HepG2 (cell line): ENCODE measurements around the gene TTYH1. TPM values are rescaled to one million over a fixed set of nuclear protein-coding genes. Genes with fewer than 3 reads are reported as not detected.

Experiments
- BCL3 ChIP-seq: sonication (generic); formaldehyde crosslinking; IDR thresholded peaks from 2 replicates; pipeline ENCODE4 v1.5.1; 2020; ENCODE audit warnings: mild to moderate bottlenecking, missing genetic modification reagents, moderate library complexity
- HOMEZ ChIP-seq: IDR thresholded peaks from 2 replicates; pipeline ENCODE4 v1.6.1; 2016; ENCODE audit warnings: low read depth
- KAT2B ChIP-seq: fragments of 150-350 bp; IDR thresholded peaks from 2 replicates; pipeline ENCODE4 v1.6.1; 2014; ENCODE audit warnings: low read depth, low read length, borderline replicate concordance
- MLX ChIP-seq: IDR thresholded peaks from 2 replicates; pipeline ENCODE4 v1.6.1; 2016
- NFE2L2 ChIP-seq: fragments of 150-350 bp; IDR thresholded peaks from 2 replicates; pipeline ENCODE4 v1.6.1; 2014; ENCODE audit warnings: low read length
- NFIC ChIP-seq: IDR thresholded peaks from 2 replicates; pipeline ENCODE4 v1.6.1; 2012; ENCODE audit warnings: mild to moderate bottlenecking, low read length, inconsistent platforms
- RBFOX2 ChIP-seq: fragments of 200-400 bp; formaldehyde crosslinking; IDR thresholded peaks from 2 replicates; pipeline ENCODE4 v1.6.1; 2017; ENCODE audit warnings: low read depth, mild to moderate bottlenecking, low read length
- RNF2 ChIP-seq: fragments of 450-650 bp; conservative IDR thresholded peaks from 2 replicates; pipeline ENCODE4 v1.6.1; 2016; ENCODE audit warnings: low read depth
- SALL2 ChIP-seq: sonication (generic); formaldehyde crosslinking; IDR thresholded peaks from 2 replicates; pipeline ENCODE4 v1.8.1; 2023; ENCODE audit warnings: mild to moderate bottlenecking, missing genetic modification reagents, inconsistent platforms
- SIN3B ChIP-seq: fragments of 150-350 bp; IDR thresholded peaks from 2 replicates; pipeline ENCODE4 v1.6.1; 2014; ENCODE audit warnings: low read length
- SOX13 ChIP-seq, 3 experiments: fragments of 450-650 bp in 1 of 3; sonication (generic) in 1 of 3; formaldehyde crosslinking in 1 of 3; IDR thresholded peaks in 2 of 3; conservative IDR thresholded peaks in 1 of 3; 2 replicates each; pipeline versions ENCODE4 v1.5.0 to v1.6.1; 2016 to 2020; ENCODE audit warnings: antibody characterized with exemption in 1 of 3, mild to moderate bottlenecking in 1 of 3, missing compliant biosample characterization in 1 of 3, missing genetic modification reagents in 1 of 3, moderate library complexity in 1 of 3
- TBL1XR1 ChIP-seq: fragments of 150-350 bp; IDR thresholded peaks from 2 replicates; pipeline ENCODE4 v1.6.1; 2014; ENCODE audit warnings: borderline replicate concordance, low read length; ENCODE audit not compliant: partially characterized antibody
- TCF12 ChIP-seq, 2 experiments: fragments of 450-650 bp in 1 of 2; sonication (generic) in 1 of 2; formaldehyde crosslinking in 1 of 2; IDR thresholded peaks; 2 replicates each; pipeline versions ENCODE4 v1.6.1 to v1.8.0; 2017 to 2022; ENCODE audit warnings: antibody characterized with exemption in 1 of 2, mild to moderate bottlenecking in 1 of 2, missing genetic modification reagents in 1 of 2, moderate library complexity in 1 of 2
- ZBTB37 ChIP-seq: sonication (generic); formaldehyde crosslinking; IDR thresholded peaks from 2 replicates; pipeline ENCODE4 v1.4.0; 2020; ENCODE audit warnings: mild to moderate bottlenecking, missing genetic modification reagents
- ZMAT3 ChIP-seq: sonication (generic); formaldehyde crosslinking; conservative IDR thresholded peaks from 2 replicates; pipeline ENCODE4 v1.7.0; 2021; ENCODE audit warnings: missing genetic modification reagents
- ZNF451 ChIP-seq: sonication (generic); formaldehyde crosslinking; IDR thresholded peaks from 2 replicates; pipeline ENCODE4 v1.5.0; 2020; ENCODE audit warnings: mild to moderate bottlenecking, missing genetic modification reagents
- ZNF510 ChIP-seq: sonication (generic); formaldehyde crosslinking; IDR thresholded peaks from 2 replicates; pipeline ENCODE4 v1.4.0; 2020; ENCODE audit warnings: low read depth, mild to moderate bottlenecking, missing genetic modification reagents
- ZNF749 ChIP-seq: sonication (generic); formaldehyde crosslinking; IDR thresholded peaks from 2 replicates; pipeline ENCODE4 v1.8.0; 2022; ENCODE audit warnings: mild to moderate bottlenecking, missing genetic modification reagents, moderate library complexity, borderline replicate concordance
- ZSCAN25 ChIP-seq: sonication (generic); formaldehyde crosslinking; IDR thresholded peaks from 2 replicates; pipeline ENCODE4 v1.8.0; 2022; ENCODE audit warnings: mild to moderate bottlenecking, missing genetic modification reagents
- polyA plus RNA-seq, 8 experiments: library from polyadenylated mRNA; depleted of rRNA in 3 of 8; stranded (reverse) in 7 of 8; unstranded in 1 of 8; fragments of >200 nt; fragmentation: Illumina TruSeq in 4 of 8; extraction: Trizol in 4 of 8; gene quantifications; 2 replicates each; pipeline versions ENCODE4 v1.2.1 to v1.2.3, GENCODE V29; 2011 to 2016; ENCODE audit warnings: low read depth in 4 of 8, missing spikeins in 1 of 8, mixed read lengths in 1 of 8; ENCODE audit not compliant: insufficient read depth in 1 of 8
- total RNA-seq, 5 experiments: library from RNA; depleted of rRNA; stranded (reverse); fragments of >200 nt; fragmentation: Illumina TruSeq; extraction: Trizol; gene quantifications; 2 replicates each; pipeline ENCODE4 v1.2.3, GENCODE V29; 2016; ENCODE audit warnings: low read depth in 1 of 5
- TF ChIP-seq, protein P1 (sequence below): sonication (generic); formaldehyde crosslinking; IDR thresholded peaks from 2 replicates; pipeline ENCODE4 v1.8.1; 2022; ENCODE audit warnings: mild to moderate bottlenecking, missing genetic modification reagents
- TF ChIP-seq, protein P2 (sequence below): sonication (generic); formaldehyde crosslinking; IDR thresholded peaks from 2 replicates; pipeline ENCODE4 v1.4.0; 2020; ENCODE audit warnings: missing genetic modification reagents, borderline replicate concordance

The TTYH1 gene
- total and polyA plus RNA-seq, 2 of the 13 experiments (the other 11 are each of a cell fraction or from before 2014, with no cell fraction given): 6.9 to 19.9 TPM

DNA sequence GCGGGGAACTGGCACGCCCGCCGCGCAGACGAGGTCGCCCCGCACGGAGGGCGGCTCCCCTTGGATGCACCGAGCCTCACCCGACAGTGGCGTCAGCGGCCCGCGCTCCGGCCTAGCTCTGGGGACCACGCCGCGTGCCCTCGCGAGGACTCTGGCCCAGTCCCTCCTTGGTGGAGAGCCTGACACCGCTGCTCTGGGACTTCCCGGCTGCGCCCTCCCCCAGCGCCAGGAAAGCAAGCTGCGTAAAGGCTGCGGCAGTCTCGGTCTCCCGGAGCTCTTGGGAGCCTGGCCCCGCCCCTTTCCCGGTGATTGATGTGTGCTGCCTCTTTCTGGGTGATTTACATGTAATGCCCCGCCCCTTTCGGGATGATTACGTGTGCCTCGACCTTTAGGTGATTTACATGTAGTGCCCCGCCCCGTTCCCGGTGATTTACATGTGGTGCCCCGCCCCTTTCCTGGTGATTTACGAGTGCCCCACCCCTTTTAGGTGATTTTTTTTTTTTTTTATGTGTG is 48.3 kb downstream of the TTYH1 start, which contains the start of gene LENG9 (continued):
- no peak for TF ChIP-seq BCL3 (CRISPR knock-in tag)
- no peak; the same call in 1 of the 2 replicates for TF ChIP-seq ZSCAN25 (CRISPR knock-in tag)
- no peak for TF ChIP-seq SALL2
- no peak for TF ChIP-seq NFE2L2
- peak; percentile 91 for TF ChIP-seq RNF2
- TF ChIP-seq, protein P1, sequence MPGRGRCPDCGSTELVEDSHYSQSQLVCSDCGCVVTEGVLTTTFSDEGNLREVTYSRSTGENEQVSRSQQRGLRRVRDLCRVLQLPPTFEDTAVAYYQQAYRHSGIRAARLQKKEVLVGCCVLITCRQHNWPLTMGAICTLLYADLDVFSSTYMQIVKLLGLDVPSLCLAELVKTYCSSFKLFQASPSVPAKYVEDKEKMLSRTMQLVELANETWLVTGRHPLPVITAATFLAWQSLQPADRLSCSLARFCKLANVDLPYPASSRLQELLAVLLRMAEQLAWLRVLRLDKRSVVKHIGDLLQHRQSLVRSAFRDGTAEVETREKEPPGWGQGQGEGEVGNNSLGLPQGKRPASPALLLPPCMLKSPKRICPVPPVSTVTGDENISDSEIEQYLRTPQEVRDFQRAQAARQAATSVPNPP (CRISPR knock-in tag): no peak
- TF ChIP-seq HOMEZ (CRISPR knock-in tag): no peak
- TF ChIP-seq ZMAT3: peak; percentile 46; the same call in 1 of the 2 replicates
- TF ChIP-seq ZNF749: no peak; the same call in 1 of the 2 replicates
- TF ChIP-seq KAT2B: no peak
- TF ChIP-seq TCF12 (IDR thresholded peaks at IDR 0.05): no peak
- no peak for TF ChIP-seq TCF12 (CRISPR knock-in tag; IDR thresholded peaks at IDR 0.05)
- TF ChIP-seq ZNF510 (CRISPR knock-in tag): no peak
- TF ChIP-seq ZBTB37: no peak
- TF ChIP-seq MLX: no peak
- TF ChIP-seq, protein P2, sequence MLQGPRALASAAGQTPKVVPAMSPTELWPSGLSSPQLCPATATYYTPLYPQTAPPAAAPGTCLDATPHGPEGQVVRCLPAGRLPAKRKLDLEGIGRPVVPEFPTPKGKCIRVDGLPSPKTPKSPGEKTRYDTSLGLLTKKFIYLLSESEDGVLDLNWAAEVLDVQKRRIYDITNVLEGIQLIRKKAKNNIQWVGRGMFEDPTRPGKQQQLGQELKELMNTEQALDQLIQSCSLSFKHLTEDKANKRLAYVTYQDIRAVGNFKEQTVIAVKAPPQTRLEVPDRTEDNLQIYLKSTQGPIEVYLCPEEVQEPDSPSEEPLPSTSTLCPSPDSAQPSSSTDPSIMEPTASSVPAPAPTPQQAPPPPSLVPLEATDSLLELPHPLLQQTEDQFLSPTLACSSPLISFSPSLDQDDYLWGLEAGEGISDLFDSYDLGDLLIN (CRISPR knock-in tag): 0 out of 2 replicates have a peak, but pooled peaks have one; percentile 55
- TF ChIP-seq ZNF451 (CRISPR knock-in tag): 0 out of 2 replicates have a peak, but pooled peaks have one; percentile 11
- TF ChIP-seq NFIC: no peak
- peak; percentile 70 for TF ChIP-seq RBFOX2
- TF ChIP-seq SIN3B: no peak
- TF ChIP-seq SOX13 (IDR thresholded peaks at IDR 0.05): no peak
- no peak; a peak in 1 of 4 replicates for TF ChIP-seq SOX13 (CRISPR knock-in tag; conservative IDR thresholded peaks at IDR 0.05 in 1 of 2, IDR thresholded peaks at IDR 0.05 in 1 of 2)
- peak; percentile 30 for TF ChIP-seq TBL1XR1
